Adipocyte (in vitro differentiated cells): Measurements from ENCODE around the gene PLXNA2.

Experiments
- DNase-seq: peaks from one replicate; pipeline ENCODE4 v3.0.0-alpha.2; 2015; ENCODE audit warnings: low read depth
- H3K27me3 ChIP-seq: replicated peaks from 2 replicates; pipeline ENCODE4 v1.7.0; 2013; ENCODE audit warnings: mild to moderate bottlenecking, low read length, moderate library complexity; ENCODE audit not compliant: control insufficient read depth, insufficient read depth
- H3K36me3 ChIP-seq: 2 replicates; pipeline ENCODE4 v1.7.0; 2013; ENCODE audit warnings: low read length, mild to moderate bottlenecking, moderate library complexity; ENCODE audit not compliant: control insufficient read depth, insufficient read depth, severe bottlenecking
- H3K4me1 ChIP-seq: 2 replicates; pipeline ENCODE4 v1.7.0; 2013; ENCODE audit warnings: mild to moderate bottlenecking, low read length, moderate library complexity; ENCODE audit not compliant: control insufficient read depth, insufficient read depth
- H3K4me3 ChIP-seq: 2 replicates; pipeline ENCODE4 v1.7.0; 2013; ENCODE audit warnings: mild to moderate bottlenecking, low read length, moderate library complexity
- H3K9ac ChIP-seq: 2 replicates; pipeline ENCODE4 v1.7.0; 2013; ENCODE audit warnings: mild to moderate bottlenecking, low read length, moderate library complexity
- H3K9me3 ChIP-seq: 2 replicates; pipeline ENCODE4 v1.7.0; 2013; ENCODE audit warnings: mild to moderate bottlenecking, low read length, moderate library complexity; ENCODE audit not compliant: control insufficient read depth

Gene PLXNA2

DNA sequence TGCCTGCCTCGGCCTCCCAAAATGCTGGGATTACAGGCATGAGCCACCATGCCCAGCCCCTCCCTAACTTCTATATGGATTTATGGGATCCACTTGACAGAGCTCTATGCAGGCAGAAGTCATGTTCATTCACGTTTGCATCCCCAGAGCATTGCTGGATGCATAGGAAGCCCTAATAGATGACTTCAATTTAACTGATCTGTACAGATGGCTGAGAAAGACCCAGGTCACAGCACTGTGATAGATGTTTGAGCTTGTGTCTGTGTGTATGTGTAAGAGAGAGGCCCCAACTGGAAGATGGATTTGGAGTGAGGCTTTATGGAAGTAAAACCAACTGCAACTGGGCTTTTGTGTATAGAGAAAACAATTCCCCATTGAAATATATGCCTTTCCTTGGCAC lies 30.9 kb upstream of the PLXNA2 start:
- H3K27me3 ChIP-seq, result peaks cover 88% of the 10 kb centered on the region
- no peak overlapping the region for H3K4me3 ChIP-seq
- no peaks in the 10 kb centered on the region for H3K36me3 ChIP-seq
- no peaks in the 10 kb centered on the region for H3K4me1 ChIP-seq
- H3K9me3 ChIP-seq, result no peaks in the 10 kb centered on the region
- no peak overlapping the region for H3K9ac ChIP-seq
- DNase-seq, result no peak

DNA sequence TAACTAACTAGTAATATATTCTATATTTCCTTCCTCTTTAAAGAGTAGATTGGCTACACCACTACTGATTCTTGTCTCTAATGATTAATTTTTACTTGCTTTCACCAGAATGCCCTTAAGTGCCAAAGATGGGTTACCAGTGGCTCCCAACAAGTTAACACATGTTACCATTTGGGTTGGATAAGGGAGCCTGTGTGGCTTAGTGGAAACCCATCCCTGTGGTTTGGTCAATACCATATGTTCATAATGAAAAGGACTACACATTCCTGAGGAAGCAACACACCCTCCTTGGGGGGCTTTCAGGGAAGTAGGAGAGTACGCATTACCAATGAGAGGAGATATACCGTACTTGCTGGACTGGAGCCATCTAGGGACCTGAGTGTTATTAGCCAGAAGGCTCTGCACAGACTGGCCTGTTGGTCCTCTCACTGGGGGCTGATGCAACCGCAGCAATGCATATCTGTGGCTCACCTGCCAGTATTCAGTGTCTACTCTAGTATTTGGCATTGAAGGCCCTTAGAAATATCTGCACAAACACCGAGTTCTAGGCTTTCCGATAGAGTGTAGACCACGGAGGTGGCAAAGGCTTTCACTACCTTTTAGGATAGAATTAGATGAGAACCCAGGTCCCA lies 29.3 kb upstream of the PLXNA2 start:
- H3K9ac ChIP-seq, result no peak overlapping the region
- no peaks in the 10 kb centered on the region for H3K9me3 ChIP-seq
- no peak overlapping the region for H3K4me3 ChIP-seq
- no peaks in the 10 kb centered on the region for H3K36me3 ChIP-seq
- no peak for DNase-seq
- H3K27me3 ChIP-seq, result peaks cover 88% of the 10 kb centered on the region
- no peaks in the 10 kb centered on the region for H3K4me1 ChIP-seq

DNA sequence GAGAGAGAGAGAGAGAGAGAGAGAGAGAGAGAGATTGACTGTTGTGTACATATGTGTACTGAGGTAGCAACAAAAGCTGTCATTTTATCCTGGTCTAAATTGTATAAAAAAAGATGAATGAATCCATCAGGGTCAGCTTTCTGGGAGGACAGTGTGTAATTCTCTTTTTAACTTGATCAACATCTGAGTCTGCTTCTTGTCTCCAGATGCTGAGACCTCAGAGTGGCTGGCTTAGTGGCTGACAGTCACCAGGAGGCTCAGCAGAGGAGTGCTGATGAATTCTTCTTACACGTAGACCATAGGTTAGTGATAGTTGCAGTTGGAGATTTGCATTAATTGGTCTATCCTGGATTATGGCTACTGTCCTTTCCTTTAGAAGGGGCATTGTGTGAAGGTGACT lies 28.5 kb upstream of the PLXNA2 start:
- Histone ChIP-seq H3K9ac (no peak overlapping the region), H3K36me3 (no peaks in the 10 kb centered on the region), H3K27me3 (peaks cover 89% of the 10 kb centered on the region), H3K4me3 (no peak overlapping the region), H3K9me3 (no peaks in the 10 kb centered on the region), H3K4me1 (no peaks in the 10 kb centered on the region)
- no peak for DNase-seq

DNA sequence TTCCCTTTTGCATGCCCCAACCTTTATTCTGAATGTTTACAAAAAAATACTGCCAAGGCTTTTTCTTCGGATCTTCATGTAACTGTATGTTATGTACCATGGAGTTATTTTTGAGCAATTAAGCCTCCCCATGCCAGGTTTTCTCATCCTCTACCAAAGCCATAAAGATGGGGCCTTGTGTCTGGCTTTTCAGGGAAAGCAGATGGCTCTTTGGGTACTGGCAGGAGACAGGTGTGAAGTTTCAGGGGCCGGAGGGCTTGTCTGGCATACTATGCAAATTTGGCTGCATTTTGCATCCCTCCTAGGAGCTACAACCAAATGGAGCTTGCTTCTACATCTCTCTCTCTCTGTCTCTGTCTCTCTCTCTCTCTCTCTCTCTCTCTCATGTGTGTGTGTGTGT lies 28.1 kb upstream of the PLXNA2 start:
- DNase-seq, result no peak
- Histone ChIP-seq H3K36me3 (no peaks in the 10 kb centered on the region), H3K4me1 (no peaks in the 10 kb centered on the region), H3K4me3 (no peak overlapping the region), H3K27me3 (peaks cover 91% of the 10 kb centered on the region), H3K9me3 (no peaks in the 10 kb centered on the region), H3K9ac (no peak overlapping the region)

DNA sequence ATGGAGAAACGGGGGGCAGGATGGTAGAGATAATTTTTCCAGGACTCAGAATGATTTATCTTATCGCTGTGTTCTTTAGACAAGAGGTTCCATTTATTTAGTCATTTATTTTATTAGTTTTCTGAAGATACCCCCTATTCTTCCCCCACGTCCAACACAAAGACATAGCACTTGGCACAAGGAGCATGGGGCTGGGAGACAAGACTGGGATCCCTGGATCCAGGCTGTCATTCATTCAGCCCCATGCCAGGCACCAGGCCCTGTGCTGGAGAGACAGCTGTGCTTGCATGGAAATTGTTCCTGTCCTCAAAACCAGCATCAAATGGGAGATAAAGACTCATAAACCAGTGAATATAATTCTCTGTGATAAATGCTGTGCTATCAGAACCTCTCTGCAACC lies 27.1 kb upstream of the PLXNA2 start:
- no peak overlapping the region for H3K9ac ChIP-seq
- H3K27me3 ChIP-seq, result peaks cover 93% of the 10 kb centered on the region
- H3K4me3 ChIP-seq, result no peak overlapping the region
- no peak for DNase-seq
- H3K4me1 ChIP-seq, result no peaks in the 10 kb centered on the region
- H3K9me3 ChIP-seq, result no peaks in the 10 kb centered on the region
- no peaks in the 10 kb centered on the region for H3K36me3 ChIP-seq

DNA sequence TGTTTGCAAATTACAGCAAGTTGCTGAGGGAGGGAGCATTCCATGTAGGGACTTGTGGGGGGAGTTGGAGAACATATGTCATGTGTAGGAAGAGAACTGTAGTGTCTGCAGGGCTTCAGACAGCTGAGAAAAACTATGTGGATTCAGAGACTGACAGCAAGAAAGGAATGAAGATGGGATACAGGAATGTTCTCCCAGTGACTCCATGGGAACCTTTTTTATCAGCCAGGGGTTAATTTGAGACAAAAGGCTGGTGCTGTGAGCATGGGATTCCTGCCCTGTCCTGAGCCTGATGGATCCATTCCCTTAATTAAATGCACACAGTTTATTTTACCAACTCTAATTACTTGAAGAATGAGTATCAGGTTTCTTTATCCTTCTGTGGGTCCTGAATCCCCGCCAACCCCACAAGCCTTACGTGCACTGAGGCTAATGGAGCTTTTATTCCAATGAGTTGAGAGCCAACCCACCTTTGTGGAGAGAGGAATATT lies 26.5 kb upstream of the PLXNA2 start:
- Histone ChIP-seq H3K36me3 (no peaks in the 10 kb centered on the region), H3K9ac (no peak overlapping the region), H3K4me3 (no peak overlapping the region), H3K9me3 (no peaks in the 10 kb centered on the region), H3K27me3 (peaks cover 91% of the 10 kb centered on the region), H3K4me1 (no peaks in the 10 kb centered on the region)
- DNase-seq, result peak; percentile 44

DNA sequence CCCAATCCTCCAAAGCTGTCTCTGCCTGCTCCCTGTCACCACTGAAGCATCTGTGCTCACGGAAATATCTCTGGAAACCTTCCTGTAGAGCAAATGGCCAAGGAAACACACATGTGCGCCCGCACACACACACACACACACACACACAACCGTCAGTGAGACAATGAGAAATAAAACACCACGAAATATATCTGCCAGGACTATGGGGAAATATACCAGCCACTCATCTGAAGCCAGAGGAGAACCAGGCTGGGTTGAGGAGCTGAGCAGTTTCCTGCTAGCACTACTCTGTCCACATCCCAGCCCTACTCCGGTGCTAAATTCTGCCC lies 25.1 kb upstream of the PLXNA2 start:
- peaks cover 2% of the 10 kb centered on the region for H3K4me1 ChIP-seq
- H3K9ac ChIP-seq, result no peak overlapping the region
- no peak for DNase-seq
- no peaks in the 10 kb centered on the region for H3K36me3 ChIP-seq
- peaks cover 92% of the 10 kb centered on the region for H3K27me3 ChIP-seq
- no peaks in the 10 kb centered on the region for H3K9me3 ChIP-seq
- no peak overlapping the region for H3K4me3 ChIP-seq

DNA sequence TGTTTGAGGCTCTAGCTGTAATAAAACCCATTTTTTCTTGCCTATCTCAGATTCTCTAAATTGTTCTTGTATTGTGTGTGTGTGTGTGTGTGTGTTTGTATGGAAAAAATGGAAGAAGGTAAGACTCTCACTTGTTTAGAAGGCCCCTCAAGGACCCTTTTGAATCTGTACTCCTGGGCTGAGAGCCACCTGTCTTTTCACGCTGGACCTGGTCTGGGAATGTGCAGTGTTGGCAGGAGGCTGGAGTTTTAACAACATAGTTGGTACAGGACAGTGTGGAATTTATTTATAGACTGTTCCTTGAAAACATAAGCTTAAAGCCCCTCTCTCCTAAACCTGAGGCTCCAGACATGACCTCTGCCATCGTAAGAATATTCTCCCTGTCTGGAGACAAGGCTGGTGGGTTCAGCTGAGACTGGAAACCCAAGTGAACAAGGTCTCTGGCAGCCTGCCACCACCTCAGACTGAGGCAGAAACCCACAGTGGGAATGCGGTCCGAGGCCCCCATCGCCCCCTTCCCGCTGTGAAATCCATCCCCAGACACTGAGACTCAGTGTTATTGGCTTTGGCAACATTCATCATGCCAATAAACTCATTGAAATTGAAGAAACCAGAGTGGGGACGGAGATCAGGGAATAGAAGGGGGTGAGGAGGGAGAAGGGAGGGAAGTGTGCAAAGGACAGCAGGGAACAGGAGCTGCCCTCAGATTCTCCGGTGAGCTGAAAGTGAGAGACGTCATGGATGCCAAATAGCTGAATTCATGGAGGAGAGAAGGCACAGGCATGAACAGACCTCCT lies 24.6 kb upstream of the PLXNA2 start:
- no peaks in the 10 kb centered on the region for H3K9me3 ChIP-seq
- DNase-seq, result no peak
- no peak overlapping the region for H3K9ac ChIP-seq
- no peak overlapping the region for H3K4me3 ChIP-seq
- no peaks in the 10 kb centered on the region for H3K36me3 ChIP-seq
- peaks cover 92% of the 10 kb centered on the region for H3K27me3 ChIP-seq
- H3K4me1 ChIP-seq, result peaks cover 2% of the 10 kb centered on the region

DNA sequence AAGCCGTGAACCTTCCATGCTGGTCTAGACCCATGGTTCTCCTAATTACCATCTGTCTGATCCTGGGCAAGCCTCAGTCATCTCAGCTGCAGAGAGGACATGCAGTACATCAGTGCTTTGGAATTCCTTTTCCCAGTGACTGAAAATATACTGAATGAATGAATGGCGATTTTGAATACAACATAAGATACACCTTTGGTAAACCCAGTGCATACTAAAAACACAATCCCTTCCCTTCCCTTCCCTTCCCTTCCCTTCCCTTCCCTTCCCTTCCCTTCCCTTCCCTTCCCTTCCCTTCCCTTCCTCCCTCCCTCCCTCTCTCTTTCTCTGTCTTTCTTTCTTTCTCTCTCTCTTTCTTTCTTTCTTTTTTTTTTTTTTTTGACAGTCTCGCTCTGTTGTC lies 21.3 kb upstream of the PLXNA2 start:
- Histone ChIP-seq H3K9me3 (peaks cover 20% of the 10 kb centered on the region), H3K9ac (no peak overlapping the region), H3K27me3 (peaks cover 77% of the 10 kb centered on the region), H3K4me1 (peaks cover 2% of the 10 kb centered on the region), H3K36me3 (no peaks in the 10 kb centered on the region), H3K4me3 (no peak overlapping the region)
- DNase-seq, result no peak

DNA sequence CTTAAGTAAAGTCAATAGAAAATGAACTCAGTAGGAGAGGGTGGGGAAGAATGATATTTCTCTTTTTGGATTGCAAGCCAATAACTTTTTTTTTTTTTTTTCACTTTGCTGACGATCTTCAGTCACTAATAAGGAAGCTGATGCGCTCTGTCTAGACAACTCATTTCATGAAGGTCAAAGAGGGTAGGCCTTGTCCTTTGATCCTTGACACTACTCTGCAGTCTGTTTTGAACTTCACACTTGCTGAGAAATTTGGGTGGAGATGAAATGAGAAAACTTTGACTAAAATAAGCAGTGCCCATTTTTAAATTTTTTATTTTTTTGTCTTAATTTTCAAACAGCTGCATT lies 20.9 kb upstream of the PLXNA2 start:
- H3K36me3 ChIP-seq, result no peaks in the 10 kb centered on the region
- H3K4me1 ChIP-seq, result peaks cover 2% of the 10 kb centered on the region
- DNase-seq, result no peak
- no peak overlapping the region for H3K9ac ChIP-seq
- H3K9me3 ChIP-seq, result peaks cover 24% of the 10 kb centered on the region
- peaks cover 72% of the 10 kb centered on the region for H3K27me3 ChIP-seq
- H3K4me3 ChIP-seq, result no peak overlapping the region

DNA sequence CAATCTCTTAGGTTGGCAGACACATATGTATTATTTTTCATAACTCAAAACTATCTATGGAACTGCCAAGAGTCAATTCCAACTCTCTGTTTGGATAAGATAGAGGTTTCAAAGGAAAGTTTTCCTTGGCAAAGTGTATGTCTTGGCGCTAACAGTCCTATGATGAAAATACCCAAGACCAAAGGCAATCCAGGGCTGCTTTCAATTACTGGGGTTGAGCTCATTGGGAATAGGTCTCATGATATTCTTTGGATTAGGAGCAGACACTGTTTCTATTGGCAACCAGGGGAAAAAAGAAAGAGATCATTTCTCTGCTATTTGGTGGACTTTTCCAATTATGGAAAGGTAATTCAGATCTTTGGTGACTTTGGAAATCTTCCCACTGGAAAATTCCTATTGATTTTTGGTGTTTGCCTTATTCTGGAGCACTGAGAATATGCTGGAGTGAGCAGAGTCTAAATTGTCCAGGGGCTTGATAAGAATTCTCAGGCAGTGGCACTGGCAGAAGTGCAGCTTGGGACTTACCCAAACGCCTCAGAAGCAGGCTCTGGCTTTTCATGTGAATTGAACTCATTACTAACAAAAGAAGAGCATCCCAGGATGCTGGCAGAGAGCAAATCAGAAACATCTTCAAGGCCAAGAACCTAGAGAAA lies 20.4 kb upstream of the PLXNA2 start:
- Histone ChIP-seq H3K9me3 (peaks cover 29% of the 10 kb centered on the region), H3K27me3 (peaks cover 67% of the 10 kb centered on the region), H3K36me3 (no peaks in the 10 kb centered on the region)

More for the DNA sequence above, 20.4 kb upstream of the PLXNA2 start:
- peak; percentile 83 for DNase-seq
- Histone ChIP-seq H3K9ac (no peak overlapping the region), H3K4me1 (peaks cover 2% of the 10 kb centered on the region), H3K4me3 (no peak overlapping the region)
